ENCODE measurements around the gene ESRRA. TPM values are rescaled to one million over a fixed set of nuclear protein-coding genes. Genes with fewer than 3 reads are reported as not detected.

Gene ESRRA
- total and polyA plus RNA-seq, 2 of the 13 experiments (the other 11 are each of a cell fraction or from before 2014, with no cell fraction given) = 18.1 to 36.3 TPM

DNA sequence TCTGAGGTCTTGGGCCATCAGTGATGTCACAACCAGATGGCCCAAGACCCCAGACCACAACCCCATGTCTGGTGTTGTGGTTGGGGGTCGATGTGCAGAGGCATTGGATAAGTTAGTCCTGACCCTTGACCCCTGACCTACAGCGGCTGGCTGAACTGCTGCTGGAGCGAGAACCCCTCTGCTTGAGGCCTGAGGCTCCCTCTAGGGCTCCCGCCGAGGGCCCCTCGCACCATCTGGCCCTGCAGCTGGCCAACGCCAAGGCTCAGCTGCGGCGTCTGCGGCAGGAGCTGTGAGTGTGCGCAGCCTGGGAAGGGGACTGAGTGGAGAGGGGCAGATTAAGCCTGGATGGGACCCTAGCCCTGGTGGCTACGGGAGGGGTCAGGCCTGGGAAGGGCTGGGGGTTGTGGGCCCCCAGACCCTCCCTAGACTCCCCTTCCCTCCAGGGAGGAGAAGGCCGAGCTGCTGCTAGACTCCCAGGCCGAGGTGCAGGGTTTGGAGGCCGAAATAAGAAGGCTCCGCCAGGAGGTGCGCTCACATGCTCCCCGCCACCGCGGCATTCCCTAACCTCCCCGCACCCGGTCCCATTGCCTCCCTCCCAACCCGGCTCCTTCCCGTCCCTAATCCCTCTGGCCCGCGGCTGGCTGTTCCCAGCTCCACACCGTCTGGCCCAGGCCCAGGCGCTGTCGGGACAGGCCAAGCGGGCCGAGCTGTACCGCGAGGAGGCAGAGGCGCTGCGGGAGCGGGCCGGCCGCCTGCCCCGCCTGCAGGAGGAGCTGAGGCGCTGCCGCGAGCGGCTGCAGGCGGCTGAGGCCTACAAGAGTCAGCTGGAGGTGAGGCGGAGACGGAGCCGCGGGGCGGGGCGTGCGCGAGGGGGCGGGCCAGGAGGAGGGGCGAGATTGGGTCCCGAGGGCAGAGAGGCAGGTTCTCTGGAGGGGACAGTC, 36.8 kb downstream of the ESRRA start (continued):
- TF ChIP-seq, protein P1, sequence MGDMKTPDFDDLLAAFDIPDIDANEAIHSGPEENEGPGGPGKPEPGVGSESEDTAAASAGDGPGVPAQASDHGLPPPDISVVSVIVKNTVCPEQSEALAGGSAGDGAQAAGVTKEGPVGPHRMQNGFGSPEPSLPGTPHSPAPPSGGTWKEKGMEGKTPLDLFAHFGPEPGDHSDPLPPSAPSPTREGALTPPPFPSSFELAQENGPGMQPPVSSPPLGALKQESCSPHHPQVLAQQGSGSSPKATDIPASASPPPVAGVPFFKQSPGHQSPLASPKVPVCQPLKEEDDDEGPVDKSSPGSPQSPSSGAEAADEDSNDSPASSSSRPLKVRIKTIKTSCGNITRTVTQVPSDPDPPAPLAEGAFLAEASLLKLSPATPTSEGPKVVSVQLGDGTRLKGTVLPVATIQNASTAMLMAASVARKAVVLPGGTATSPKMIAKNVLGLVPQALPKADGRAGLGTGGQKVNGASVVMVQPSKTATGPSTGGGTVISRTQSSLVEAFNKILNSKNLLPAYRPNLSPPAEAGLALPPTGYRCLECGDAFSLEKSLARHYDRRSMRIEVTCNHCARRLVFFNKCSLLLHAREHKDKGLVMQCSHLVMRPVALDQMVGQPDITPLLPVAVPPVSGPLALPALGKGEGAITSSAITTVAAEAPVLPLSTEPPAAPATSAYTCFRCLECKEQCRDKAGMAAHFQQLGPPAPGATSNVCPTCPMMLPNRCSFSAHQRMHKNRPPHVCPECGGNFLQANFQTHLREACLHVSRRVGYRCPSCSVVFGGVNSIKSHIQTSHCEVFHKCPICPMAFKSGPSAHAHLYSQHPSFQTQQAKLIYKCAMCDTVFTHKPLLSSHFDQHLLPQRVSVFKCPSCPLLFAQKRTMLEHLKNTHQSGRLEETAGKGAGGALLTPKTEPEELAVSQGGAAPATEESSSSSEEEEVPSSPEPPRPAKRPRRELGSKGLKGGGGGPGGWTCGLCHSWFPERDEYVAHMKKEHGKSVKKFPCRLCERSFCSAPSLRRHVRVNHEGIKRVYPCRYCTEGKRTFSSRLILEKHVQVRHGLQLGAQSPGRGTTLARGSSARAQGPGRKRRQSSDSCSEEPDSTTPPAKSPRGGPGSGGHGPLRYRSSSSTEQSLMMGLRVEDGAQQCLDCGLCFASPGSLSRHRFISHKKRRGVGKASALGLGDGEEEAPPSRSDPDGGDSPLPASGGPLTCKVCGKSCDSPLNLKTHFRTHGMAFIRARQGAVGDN (CRISPR knock-in tag; IDR thresholded peaks at IDR 0.05) = peak; percentile 76
- TF ChIP-seq ZNF772 (CRISPR knock-in tag; IDR thresholded peaks at IDR 0.05) (peak; percentile 48; the same call in 1 of the 2 replicates), SP1 (IDR thresholded peaks at IDR 0.05) (no peak), SP1 (CRISPR knock-in tag; IDR thresholded peaks at IDR 0.05) (peak; percentile 67), HDAC1 (CRISPR knock-in tag; IDR thresholded peaks at IDR 0.05) (peak; percentile 30; the same call in 1 of the 2 replicates), NKX3-1 (CRISPR knock-in tag; IDR thresholded peaks at IDR 0.05) (no peak), EED (CRISPR knock-in tag; IDR thresholded peaks at IDR 0.05) (no peak), ARID2 (CRISPR knock-in tag; IDR thresholded peaks at IDR 0.05; ENCODE audit: borderline replicate concordance) (no peak), ZNF839 (CRISPR knock-in tag; IDR thresholded peaks at IDR 0.05; ENCODE audit: borderline replicate concordance) (0 out of 2 replicates have a peak, but pooled peaks have one; percentile 32), ZNF563 (CRISPR knock-in tag; IDR thresholded peaks at IDR 0.05) (no peak), ETV5 (CRISPR knock-in tag; IDR thresholded peaks at IDR 0.05; ENCODE audit: borderline replicate concordance) (no peak), ZNF34 (CRISPR knock-in tag; IDR thresholded peaks at IDR 0.05; ENCODE audit: borderline replicate concordance) (no peak), CEBPB (IDR thresholded peaks at IDR 0.05; ENCODE audit: borderline replicate concordance, low read depth, low read length) (no peak)
- TF ChIP-seq, protein P2, sequence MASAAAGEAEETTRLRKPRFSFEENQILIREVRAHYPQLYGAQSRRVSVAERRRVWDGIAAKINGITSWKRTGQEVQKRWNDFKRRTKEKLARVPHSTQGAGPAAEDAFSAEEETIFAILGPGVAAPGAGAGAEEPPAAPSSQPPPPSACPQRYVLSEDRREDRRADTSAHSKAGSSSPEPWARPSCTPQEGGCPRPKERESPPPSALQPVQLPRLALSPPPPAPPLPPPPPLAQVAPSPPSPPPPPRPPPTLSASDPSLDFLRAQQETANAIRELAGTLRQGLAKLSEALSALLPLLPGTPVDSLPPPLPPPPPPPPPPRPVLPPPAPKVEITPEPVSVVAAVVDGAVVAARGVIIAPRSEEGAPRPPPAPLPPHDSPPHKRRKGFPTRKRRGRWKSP (CRISPR knock-in tag; IDR thresholded peaks at IDR 0.05) = no peak
- TF ChIP-seq, protein P3, sequence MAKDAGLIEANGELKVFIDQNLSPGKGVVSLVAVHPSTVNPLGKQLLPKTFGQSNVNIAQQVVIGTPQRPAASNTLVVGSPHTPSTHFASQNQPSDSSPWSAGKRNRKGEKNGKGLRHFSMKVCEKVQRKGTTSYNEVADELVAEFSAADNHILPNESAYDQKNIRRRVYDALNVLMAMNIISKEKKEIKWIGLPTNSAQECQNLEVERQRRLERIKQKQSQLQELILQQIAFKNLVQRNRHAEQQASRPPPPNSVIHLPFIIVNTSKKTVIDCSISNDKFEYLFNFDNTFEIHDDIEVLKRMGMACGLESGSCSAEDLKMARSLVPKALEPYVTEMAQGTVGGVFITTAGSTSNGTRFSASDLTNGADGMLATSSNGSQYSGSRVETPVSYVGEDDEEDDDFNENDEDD (CRISPR knock-in tag; IDR thresholded peaks at IDR 0.05; ENCODE audit: borderline replicate concordance) = peak; percentile 20; the same call in 1 of the 2 replicates
- TF ChIP-seq, protein P4, sequence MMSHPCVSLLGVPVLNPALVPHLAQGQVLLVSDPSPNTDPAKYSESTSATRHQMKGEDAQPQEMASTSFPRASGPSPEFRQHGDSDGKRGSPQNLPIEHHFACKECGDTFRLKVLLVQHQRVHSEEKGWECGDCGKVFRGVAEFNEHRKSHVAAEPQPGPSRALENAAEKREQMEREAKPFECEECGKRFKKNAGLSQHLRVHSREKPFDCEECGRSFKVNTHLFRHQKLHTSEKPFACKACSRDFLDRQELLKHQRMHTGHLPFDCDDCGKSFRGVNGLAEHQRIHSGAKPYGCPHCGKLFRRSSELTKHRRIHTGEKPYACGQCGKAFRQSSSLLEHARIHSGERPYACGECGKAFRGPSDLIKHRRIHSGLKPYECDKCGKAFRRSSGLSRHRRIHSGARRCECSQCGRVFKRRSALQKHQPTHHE (CRISPR knock-in tag; IDR thresholded peaks at IDR 0.05; ENCODE audit: borderline replicate concordance) = no peak
- TF ChIP-seq, protein P5, sequence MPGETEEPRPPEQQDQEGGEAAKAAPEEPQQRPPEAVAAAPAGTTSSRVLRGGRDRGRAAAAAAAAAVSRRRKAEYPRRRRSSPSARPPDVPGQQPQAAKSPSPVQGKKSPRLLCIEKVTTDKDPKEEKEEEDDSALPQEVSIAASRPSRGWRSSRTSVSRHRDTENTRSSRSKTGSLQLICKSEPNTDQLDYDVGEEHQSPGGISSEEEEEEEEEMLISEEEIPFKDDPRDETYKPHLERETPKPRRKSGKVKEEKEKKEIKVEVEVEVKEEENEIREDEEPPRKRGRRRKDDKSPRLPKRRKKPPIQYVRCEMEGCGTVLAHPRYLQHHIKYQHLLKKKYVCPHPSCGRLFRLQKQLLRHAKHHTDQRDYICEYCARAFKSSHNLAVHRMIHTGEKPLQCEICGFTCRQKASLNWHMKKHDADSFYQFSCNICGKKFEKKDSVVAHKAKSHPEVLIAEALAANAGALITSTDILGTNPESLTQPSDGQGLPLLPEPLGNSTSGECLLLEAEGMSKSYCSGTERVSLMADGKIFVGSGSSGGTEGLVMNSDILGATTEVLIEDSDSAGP (CRISPR knock-in tag; IDR thresholded peaks at IDR 0.05; ENCODE audit: borderline replicate concordance) = peak; percentile 37; the same call in 1 of the 2 replicates
- TF ChIP-seq, protein P6, sequence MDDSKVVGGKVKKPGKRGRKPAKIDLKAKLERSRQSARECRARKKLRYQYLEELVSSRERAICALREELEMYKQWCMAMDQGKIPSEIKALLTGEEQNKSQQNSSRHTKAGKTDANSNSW (CRISPR knock-in tag; IDR thresholded peaks at IDR 0.05; ENCODE audit: borderline replicate concordance) = no peak
